NCI-H2227 treated with DMSO at 0.1 percent for 48 hours (cell line): ENCODE data around the gene INO80.

Source experiments
- DNase-seq: peaks from one replicate; lab custom pipeline; 2025; lab: John Stamatoyannopoulos, UW

The INO80 gene

GRCh38 chr15:40944510-40945296 lies 171.4 kb downstream of the INO80 start:
- DNase-seq = no peak

- no peak for DNase-seq
Observed at GRCh38 chr15:40943764-40944365, 172.2 kb downstream of the INO80 start.

GRCh38 chr15:40942878-40943277 lies 173.2 kb downstream of the INO80 start:
- DNase-seq = no peak

DNA sequence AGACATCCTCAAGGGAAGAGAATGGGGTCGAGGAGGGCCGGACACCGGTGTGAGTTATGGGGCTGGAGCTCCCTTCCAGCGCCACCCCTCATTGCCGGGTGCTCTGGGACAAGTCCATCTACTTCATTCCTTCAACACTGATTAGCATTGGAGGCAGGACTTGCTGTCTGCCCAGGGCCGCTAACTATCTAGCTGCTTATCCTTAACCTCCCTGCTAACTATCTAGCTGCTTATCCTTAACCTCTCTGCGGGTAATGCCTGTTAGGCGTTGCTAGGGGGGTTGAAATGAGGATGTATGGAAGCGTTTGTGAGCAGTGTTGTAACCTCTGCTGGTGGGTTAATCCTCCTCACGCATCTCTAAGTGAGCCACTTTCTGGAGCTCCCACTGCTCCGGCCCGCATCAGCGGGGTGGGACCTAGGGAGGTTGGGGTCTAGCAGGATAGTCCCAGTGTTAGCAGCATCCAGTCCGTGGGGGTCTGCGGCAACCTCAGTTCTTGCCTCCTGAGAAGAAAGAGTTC lies 173.7 kb downstream of the INO80 start:
- peak; percentile 3 for DNase-seq

GRCh38 chr15:40941528-40942336 lies 174.3 kb downstream of the INO80 start:
- DNase-seq = peak; percentile 36

DNA sequence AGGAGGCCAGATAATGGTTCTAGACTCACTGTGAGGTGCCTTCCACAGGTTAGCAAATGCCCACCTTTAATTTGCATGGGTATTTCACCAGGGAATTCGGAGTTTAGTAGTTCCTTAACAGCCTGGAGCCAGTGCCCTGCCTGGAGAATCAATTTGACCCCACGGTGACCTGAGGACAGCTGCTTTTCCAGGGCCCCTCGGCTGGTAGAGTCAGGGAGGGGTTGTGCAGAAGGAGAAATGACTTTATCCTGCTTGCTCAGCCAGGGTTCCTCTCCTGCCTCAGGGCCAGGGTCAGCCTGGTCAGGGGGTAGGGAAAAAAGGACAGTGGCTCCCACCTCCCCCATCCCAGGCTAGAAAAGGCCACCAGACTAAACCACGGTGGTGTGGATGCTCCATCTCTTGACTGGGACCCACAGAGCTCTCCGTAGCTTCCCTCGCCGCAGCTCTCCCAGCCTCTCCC lies 175.0 kb downstream of the INO80 start:
- no peak for DNase-seq

GRCh38 chr15:40940296-40940801 lies 175.7 kb downstream of the INO80 start:
- DNase-seq = no peak

DNA sequence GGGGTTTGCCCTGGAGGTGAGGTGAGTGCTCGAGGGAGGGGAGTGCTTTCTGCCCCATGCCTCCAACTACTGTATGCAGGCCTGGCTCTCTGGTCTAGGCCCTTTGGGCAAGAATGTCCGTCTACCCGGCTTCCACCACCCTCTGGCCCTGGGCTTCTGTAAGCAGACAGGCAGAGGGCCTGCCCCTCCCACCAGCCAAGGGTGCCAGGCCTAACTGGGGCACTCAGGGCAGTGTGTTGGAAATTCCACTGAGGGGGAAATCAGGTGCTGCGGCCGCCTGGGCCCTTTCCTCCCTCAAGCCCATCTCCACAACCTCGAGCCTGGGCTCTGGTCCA lies 177.6 kb downstream of the INO80 start:
- DNase-seq = no peak

DNA sequence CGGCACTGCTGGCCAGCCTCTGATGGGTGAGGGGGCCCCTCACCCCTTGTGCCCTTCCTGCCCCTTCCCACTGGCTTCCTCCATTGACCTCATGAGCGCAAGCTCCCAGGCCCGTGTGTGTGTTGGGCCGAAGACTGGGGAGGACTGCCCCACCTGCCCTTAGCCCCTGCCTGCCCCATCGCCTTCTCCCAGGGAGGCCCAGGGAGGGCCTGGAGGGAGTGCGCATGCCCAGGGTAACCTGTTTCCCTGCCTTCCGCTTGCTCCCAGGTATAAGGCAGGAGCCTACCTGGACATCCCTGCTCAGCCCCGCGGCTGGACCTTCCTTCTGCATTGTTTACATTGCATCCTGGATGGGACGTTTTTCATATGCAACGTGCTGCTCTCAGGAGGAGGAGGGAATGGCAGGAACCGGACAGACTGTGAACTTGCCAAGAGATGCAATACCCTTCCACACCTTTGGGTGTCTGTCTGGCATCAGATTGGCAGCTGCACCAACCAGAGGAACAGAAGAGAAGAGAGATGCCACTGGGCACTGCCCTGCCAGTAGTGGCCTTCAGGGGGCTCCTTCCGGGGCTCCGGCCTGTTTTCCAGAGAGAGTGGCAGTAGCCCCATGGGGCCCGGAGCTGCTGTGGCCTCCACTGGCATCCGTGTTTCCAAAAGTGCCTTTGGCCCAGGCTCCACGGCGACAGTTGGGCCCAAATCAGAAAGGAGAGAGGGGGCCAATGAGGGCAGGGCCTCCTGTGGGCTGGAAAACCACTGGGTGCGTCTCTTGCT lies 178.1 kb downstream of the INO80 start:
- DNase-seq = no peak

- DNase-seq = no peak
Observed at GRCh38 chr15:40936709-40937666, 179.1 kb downstream of the INO80 start.

DNA sequence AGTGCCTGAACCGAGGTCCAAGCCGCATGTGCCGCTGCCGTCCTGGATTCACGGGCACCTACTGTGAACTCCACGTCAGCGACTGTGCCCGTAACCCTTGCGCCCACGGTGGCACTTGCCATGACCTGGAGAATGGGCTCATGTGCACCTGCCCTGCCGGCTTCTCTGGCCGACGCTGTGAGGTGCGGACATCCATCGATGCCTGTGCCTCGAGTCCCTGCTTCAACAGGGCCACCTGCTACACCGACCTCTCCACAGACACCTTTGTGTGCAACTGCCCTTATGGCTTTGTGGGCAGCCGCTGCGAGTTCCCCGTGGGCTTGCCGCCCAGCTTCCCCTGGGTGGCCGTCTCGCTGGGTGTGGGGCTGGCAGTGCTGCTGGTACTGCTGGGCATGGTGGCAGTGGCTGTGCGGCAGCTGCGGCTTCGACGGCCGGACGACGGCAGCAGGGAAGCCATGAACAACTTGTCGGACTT lies 179.8 kb downstream of the INO80 start:
- no peak for DNase-seq

GRCh38 chr15:40934457-40934856 lies 181.6 kb downstream of the INO80 start:
- no peak for DNase-seq

GRCh38 chr15:40933517-40933902 lies 182.6 kb downstream of the INO80 start:
- no peak for DNase-seq

DNA sequence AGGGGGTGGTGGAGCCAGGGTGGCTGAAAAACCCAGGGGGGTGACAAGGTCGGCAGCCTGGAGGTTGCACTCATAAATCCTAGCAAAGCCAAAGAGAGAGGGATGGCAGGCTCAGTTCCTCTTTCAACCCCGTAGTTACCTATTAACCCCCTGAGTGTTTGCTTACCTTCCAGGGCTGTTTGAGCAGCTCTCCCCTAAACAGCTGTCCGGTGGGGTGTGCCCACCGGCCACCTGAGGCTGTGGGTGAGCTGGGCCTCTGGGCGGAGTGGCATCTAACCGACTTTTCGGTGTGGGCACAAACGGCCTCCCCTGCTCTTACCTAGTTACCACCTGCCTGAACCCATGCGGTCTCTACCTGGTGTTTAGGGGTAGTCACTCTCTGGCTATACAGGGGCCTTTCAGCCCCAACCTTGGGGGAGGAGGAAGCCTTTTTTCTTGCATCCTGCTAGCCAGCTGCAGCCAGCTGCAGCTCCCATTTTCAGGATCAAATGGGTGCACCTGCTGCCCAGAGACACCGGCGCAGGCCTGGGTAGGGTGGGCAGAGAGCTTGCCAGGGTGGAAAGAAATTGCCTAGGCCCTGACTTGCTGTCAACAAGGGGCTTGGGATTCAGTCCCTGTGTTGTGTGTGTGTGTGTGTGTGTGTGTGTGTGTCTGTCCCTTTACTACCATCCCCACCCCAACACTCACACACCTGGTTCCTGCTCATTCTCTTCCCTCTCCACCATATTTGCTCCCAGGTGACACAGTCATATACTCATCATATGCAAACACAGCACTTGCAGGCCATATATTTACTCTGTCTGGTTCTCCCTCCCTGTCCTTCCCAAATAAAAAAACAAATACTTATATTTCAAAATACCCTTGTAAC lies 183.2 kb downstream of the INO80 start:
- DNase-seq = no peak

DNA sequence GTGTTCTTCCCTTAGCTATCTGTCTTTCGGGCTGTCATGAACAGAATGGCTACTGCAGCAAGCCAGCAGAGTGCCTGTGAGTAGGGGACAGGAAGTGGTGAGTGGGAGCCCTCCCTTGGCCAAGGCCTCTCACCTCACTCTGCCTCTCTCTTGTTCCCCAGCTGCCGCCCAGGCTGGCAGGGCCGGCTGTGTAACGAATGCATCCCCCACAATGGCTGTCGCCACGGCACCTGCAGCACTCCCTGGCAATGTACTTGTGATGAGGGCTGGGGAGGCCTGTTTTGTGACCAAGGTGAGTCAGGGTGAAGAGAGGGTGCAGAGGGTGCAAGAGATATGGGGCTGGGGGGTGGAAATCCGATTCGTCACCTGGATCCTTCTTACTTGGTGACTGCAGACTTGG lies 183.9 kb downstream of the INO80 start:
- DNase-seq = no peak

GRCh38 chr15:40931300-40932142 lies 184.6 kb downstream of the INO80 start:
- DNase-seq = no peak

DNA sequence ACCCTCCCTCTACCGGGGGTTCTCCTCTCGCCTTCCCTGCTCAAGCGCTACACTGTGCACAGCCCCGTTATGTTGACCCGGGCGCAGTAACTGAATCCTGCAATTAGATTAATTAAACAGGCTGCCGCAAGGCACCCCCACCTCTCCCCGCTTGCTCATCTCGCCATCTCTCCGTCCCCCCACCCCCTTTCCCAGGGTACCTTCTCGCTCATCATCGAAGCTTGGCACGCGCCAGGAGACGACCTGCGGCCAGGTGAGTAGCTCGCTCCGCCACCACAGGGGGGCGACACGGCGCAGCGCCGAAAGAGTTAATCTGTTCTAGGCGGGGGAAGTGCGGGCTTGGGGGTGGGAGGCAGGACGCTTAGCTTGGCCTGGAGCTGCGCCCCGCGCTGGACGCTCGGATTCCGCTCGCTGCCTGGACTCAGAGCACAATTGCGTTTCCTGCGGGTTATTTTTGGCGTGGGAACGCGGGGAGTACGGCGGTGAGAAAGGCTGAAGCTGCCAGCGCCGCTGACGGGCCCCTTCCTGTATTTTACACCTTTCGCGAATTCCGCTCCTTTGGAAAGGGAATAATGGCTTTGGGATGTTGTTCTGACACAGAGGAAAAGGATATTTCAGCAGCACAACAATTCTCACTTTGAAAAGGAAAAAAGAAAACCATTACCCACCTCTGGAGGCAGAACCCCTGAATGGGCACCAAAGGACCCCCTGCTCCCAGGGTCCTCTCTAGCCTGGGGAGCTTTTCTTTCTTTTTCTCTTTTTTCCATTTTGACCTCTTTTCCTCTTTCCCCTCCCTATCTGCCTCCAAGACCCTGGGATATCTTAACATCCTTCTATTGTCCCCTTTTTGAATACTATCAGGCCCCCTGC lies 185.4 kb downstream of the INO80 start:
- DNase-seq = peak; percentile 4
